K562 (cell line): ENCODE results near the gene AKR1C3.

Source experiments
- CHD2 ChIP-seq: IDR thresholded peaks from 2 replicates; pipeline ENCODE4 v1.6.1; 2011; ENCODE audit warnings: low read depth, low read length
- CREB1 ChIP-seq, 2 experiments: sonication (generic) in 1 of 2; formaldehyde crosslinking in 1 of 2; IDR thresholded peaks; 2 replicates each; pipeline versions ENCODE4 v1.6.1 to v1.8.0; 2012 to 2022; ENCODE audit warnings: inconsistent platforms in 1 of 2, mild to moderate bottlenecking in 1 of 2, missing genetic modification reagents in 1 of 2, moderate library complexity in 1 of 2
- EP300 ChIP-seq: IDR thresholded peaks from 2 replicates; pipeline ENCODE4 v1.6.1; 2012; ENCODE audit warnings: low read length, improper control_type of control experiment
- ESRRA ChIP-seq: fragments of 450-650 bp; IDR thresholded peaks from 2 replicates; pipeline ENCODE4 v1.6.1; 2014; ENCODE audit warnings: low read depth, mild to moderate bottlenecking, moderate library complexity, borderline replicate concordance
- FOXA1 ChIP-seq: fragments of 450-650 bp; IDR thresholded peaks from 2 replicates; pipeline ENCODE4 v1.6.1; 2016; ENCODE audit warnings: mild to moderate bottlenecking, borderline replicate concordance
- HMG20B ChIP-seq: fragments of 250-450 bp; sonication (Bioruptor Pico); IDR thresholded peaks from 2 replicates; pipeline ENCODE4 v1.5.0; 2021; ENCODE audit warnings: mild to moderate bottlenecking
- KAT8 ChIP-seq: fragments of 450-650 bp; IDR thresholded peaks from 2 replicates; pipeline ENCODE4 v1.6.1; 2016; ENCODE audit warnings: low read depth, mild to moderate bottlenecking
- NR2C1 ChIP-seq, 2 experiments: fragments of 450-650 bp; IDR thresholded peaks; 2 replicates each; pipeline ENCODE4 v1.6.1; 2017; ENCODE audit warnings: mild to moderate bottlenecking in 2 of 2, antibody characterized with exemption in 1 of 2, inconsistent platforms in 1 of 2, missing compliant biosample characterization in 1 of 2, missing genetic modification characterization in 1 of 2
- SUPT5H ChIP-seq: fragments of 450-650 bp; IDR thresholded peaks from 2 replicates; pipeline ENCODE4 v1.6.1; 2016
- TCF7 ChIP-seq: sonication (generic); IDR thresholded peaks from 2 replicates; pipeline ENCODE4 v1.6.1; 2016; ENCODE audit warnings: antibody characterized with exemption, borderline replicate concordance
- ZNF217 ChIP-seq: sonication (generic); formaldehyde crosslinking; IDR thresholded peaks from 2 replicates; pipeline ENCODE4 v1.8.0; 2022; ENCODE audit warnings: mild to moderate bottlenecking, missing genetic modification reagents
- ZNF707 ChIP-seq: fragments of 250-450 bp; sonication (Bioruptor Pico); conservative IDR thresholded peaks from 2 replicates; pipeline ENCODE4 v1.8.0; 2022; ENCODE audit warnings: inconsistent platforms, mild to moderate bottlenecking, moderate library complexity

GRCh38 chr10:5096108-5096507 lies 1.9 kb downstream of the AKR1C3 start:
- TF ChIP-seq HMG20B (CRISPR knock-in tag) (no peak), ESRRA (no peak), ZNF217 (CRISPR knock-in tag) (no peak), CREB1 (IDR thresholded peaks at IDR 0.05) (no peak), CREB1 (CRISPR knock-in tag; IDR thresholded peaks at IDR 0.05) (no peak), ZNF707 (CRISPR knock-in tag) (no peak), TCF7 (no peak), NR2C1 (IDR thresholded peaks at IDR 0.05) (no peak), NR2C1 (tag; IDR thresholded peaks at IDR 0.05) (no peak), KAT8 (no peak), SUPT5H (no peak), CHD2 (no peak), FOXA1 (no peak), EP300 (no peak)
